GM18951 (cell line): ENCODE results near the gene ADAMTS2.

Source experiments
- POLR2A ChIP-seq: IDR thresholded peaks from 4 replicates; pipeline ENCODE4 v1.6.1; 2011; ENCODE audit warnings: mild to moderate bottlenecking; ENCODE audit not compliant: insufficient read length, insufficient read depth; ENCODE audit errors: extremely low read depth
- in situ Hi-C: fragments of 300-500 bp; cut with MboI; formaldehyde crosslinking; loops from one replicate; pipeline ENCODE4 v1.12.0; 2022; ENCODE audit warnings: low sequenced_read_pairs, mixed read lengths, inconsistent platforms; ENCODE audit not compliant: unreplicated experiment

The ADAMTS2 gene

GRCh38 chr5:179124273-179124852, 220.9 kb downstream of the ADAMTS2 start:
- in situ Hi-C loops, result no loop called here
- TF ChIP-seq POLR2A, result no peak

- in situ Hi-C loops, result no loop called here
- no peak for TF ChIP-seq POLR2A
These were observed 221.6 kb downstream of the ADAMTS2 start for GRCh38 chr5:179123491-179124272.

GRCh38 chr5:179123109-179123426, 222.2 kb downstream of the ADAMTS2 start:
- no peak for TF ChIP-seq POLR2A
- in situ Hi-C loops, result no loop called here

- in situ Hi-C loops, result no loop called here
- no peak for TF ChIP-seq POLR2A
These were observed 222.7 kb downstream of the ADAMTS2 start for GRCh38 chr5:179122411-179123108.

GRCh38 chr5:179121667-179122111, 223.6 kb downstream of the ADAMTS2 start:
- no peak for TF ChIP-seq POLR2A
- in situ Hi-C loops, result no loop called here

GRCh38 chr5:179120951-179121666, 224.2 kb downstream of the ADAMTS2 start:
- in situ Hi-C loops, result no loop called here

GRCh38 chr5:179120421-179120861, 224.8 kb downstream of the ADAMTS2 start:
- in situ Hi-C loops, result no loop called here
- TF ChIP-seq POLR2A, result no peak

More at GRCh38 chr5:179120951-179121666, 224.2 kb downstream of the ADAMTS2 start:
- no peak for TF ChIP-seq POLR2A

- TF ChIP-seq POLR2A, result no peak
These were observed 225.7 kb downstream of the ADAMTS2 start for GRCh38 chr5:179119415-179120170.

GRCh38 chr5:179118756-179119414, 226.4 kb downstream of the ADAMTS2 start:
- in situ Hi-C loops, result no loop called here
- no peak for TF ChIP-seq POLR2A

More at GRCh38 chr5:179119415-179120170, 225.7 kb downstream of the ADAMTS2 start:
- in situ Hi-C loops, result no loop called here

GRCh38 chr5:179118338-179118737, 226.9 kb downstream of the ADAMTS2 start:
- no peak for TF ChIP-seq POLR2A
- in situ Hi-C loops, result no loop called here

GRCh38 chr5:179115845-179116524, 229.3 kb downstream of the ADAMTS2 start:
- in situ Hi-C loops, result no loop called here
- no peak for TF ChIP-seq POLR2A
